ENCODE data around the gene CRK. TPM values are rescaled to one million over a fixed set of nuclear protein-coding genes. Genes with fewer than 3 reads are reported as not detected.
"Not testable (repeated sequence)": the region's sequence is repeated elsewhere in the genome, so short reads cannot be mapped to it uniquely, and the experiment has no call there.

The CRK gene
- total RNA-seq, 1 donor from 2014 or later: 57.5 TPM

DNA sequence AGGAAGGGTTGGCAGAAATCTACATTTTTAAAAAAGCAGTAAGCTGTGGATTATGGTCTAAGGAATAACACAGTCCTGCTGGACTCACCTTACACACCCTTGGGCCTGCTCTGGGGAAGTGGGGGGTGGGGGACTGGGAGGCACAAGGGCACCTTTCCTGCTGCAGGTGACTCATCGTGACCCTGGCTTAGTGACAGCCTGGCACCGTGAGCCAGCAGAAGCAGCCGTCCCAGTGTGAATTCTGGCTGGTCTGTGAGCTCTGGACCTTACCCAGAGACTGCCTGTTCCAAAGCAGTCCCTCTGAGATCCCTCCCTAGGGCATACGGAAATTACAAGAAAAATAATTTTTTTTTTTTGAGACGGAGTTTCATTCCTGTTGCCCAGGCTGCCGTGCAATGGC, 4.2 kb upstream of the CRK start:
- no peaks in the 10 kb centered on the region for H3K27me3 ChIP-seq
- H3K36me3 ChIP-seq: no peaks in the 10 kb centered on the region
- H3K4me3 ChIP-seq: no peak overlapping the region
- peak overlapping the region; percentile 9 for H3K27ac ChIP-seq
- H3K9me3 ChIP-seq: no peaks in the 10 kb centered on the region
- no peak for DNase-seq (ENCODE audit: extremely low spot score in 2 of 2)
- H3K4me1 ChIP-seq: peaks cover 19% of the 10 kb centered on the region
- intact Hi-C loops (cut with DNase I): no loop called here
- TF ChIP-seq, protein P1, sequence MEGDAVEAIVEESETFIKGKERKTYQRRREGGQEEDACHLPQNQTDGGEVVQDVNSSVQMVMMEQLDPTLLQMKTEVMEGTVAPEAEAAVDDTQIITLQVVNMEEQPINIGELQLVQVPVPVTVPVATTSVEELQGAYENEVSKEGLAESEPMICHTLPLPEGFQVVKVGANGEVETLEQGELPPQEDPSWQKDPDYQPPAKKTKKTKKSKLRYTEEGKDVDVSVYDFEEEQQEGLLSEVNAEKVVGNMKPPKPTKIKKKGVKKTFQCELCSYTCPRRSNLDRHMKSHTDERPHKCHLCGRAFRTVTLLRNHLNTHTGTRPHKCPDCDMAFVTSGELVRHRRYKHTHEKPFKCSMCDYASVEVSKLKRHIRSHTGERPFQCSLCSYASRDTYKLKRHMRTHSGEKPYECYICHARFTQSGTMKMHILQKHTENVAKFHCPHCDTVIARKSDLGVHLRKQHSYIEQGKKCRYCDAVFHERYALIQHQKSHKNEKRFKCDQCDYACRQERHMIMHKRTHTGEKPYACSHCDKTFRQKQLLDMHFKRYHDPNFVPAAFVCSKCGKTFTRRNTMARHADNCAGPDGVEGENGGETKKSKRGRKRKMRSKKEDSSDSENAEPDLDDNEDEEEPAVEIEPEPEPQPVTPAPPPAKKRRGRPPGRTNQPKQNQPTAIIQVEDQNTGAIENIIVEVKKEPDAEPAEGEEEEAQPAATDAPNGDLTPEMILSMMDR (IDR thresholded peaks at IDR 0.05): no peak
- TF ChIP-seq POLR2A (IDR thresholded peaks at IDR 0.05) (no peak), POLR2AphosphoS5 (IDR thresholded peaks at IDR 0.05; ENCODE audit: insufficient read depth in 1 of 2, low read depth in 1 of 2) (peak; percentile 38 to 39)

DNA sequence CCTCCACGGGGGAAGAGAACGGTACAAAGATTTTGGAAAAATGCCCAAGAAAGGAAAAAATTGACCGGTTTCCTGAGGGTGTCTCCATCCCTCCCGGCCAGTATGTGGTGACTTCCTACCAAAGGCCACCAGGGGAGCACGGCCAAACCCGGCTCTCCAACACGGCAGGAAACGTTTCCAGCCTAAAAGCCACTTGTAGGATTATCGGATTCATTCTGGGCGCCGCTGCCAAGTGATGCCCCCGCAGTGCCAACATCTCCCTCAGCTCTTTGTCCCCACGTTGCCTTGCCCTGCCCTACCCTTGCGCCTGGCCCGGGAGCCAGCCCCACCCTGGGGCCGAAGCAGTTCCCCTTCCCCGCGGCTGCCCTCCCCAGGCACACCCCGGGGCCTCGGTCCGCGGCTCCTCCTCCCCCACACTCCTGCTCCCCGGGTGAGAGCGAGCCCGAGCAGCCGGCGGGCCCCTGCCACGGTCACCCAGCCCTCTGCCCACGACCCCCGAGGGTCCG, 688 bp downstream of the CRK start:
- peak in 1 of 2 donors; percentile 11 for TF ChIP-seq POLR2AphosphoS5 (IDR thresholded peaks at IDR 0.05; ENCODE audit: insufficient read depth in 1 of 2, low read depth in 1 of 2)
- no peak for TF ChIP-seq POLR2A (IDR thresholded peaks at IDR 0.05)
- TF ChIP-seq, protein P1 (IDR thresholded peaks at IDR 0.05): peak in 2 of 3 experiments; percentile 15 to 57
- DNase-seq (ENCODE audit: extremely low spot score in 2 of 2): no peak
- intact Hi-C loops (cut with DNase I): loop anchor here (5.0 to 10.0 kb wide), 3 partner anchors 62 to 191 kb away; partner anchors contain the start of gene INPP5K
- peak overlapping the region; percentile 96 for H3K27ac ChIP-seq
- no peaks in the 10 kb centered on the region for H3K36me3 ChIP-seq
- H3K27me3 ChIP-seq: no peaks in the 10 kb centered on the region
- H3K4me3 ChIP-seq: peak overlapping the region; percentile 96 to 99
- H3K4me1 ChIP-seq: peaks cover 55% of the 10 kb centered on the region
- H3K9me3 ChIP-seq: no peaks in the 10 kb centered on the region

DNA sequence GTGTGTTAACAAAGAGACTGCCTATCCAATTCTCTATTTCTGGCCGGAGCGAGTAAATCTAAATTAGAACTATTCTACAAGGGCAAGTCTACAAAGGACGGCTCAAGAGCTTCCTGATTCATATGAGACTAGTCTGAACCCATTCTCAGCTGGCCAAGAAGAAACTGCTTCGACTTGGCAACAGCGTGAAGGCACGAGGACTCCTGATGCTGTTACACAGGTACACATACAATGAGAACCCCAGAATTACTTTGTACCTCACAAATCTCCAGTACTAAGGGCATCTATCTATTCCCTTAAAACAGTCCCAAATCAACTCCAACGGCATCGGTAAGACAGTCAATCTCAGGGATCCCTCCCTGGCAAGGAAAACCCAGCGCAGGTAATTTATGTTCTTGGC, 1.5 kb downstream of the CRK start:
- Histone ChIP-seq H3K27me3 (no peaks in the 10 kb centered on the region), H3K27ac (peak overlapping the region; percentile 96), H3K4me1 (peaks cover 56% of the 10 kb centered on the region), H3K4me3 (peak overlapping the region; percentile 96 to 99), H3K9me3 (no peaks in the 10 kb centered on the region), H3K36me3 (no peaks in the 10 kb centered on the region)
- TF ChIP-seq POLR2AphosphoS5 (IDR thresholded peaks at IDR 0.05; ENCODE audit: insufficient read depth in 1 of 2, low read depth in 1 of 2) (no peak), POLR2A (IDR thresholded peaks at IDR 0.05) (no peak)
- TF ChIP-seq, protein P1 (IDR thresholded peaks at IDR 0.05): no peak
- intact Hi-C loops (cut with DNase I): loop anchor here (10.0 kb wide), 2 partner anchors 90 to 190 kb away; no protein-coding TSS in a partner anchor
- no peak for DNase-seq (ENCODE audit: extremely low spot score in 2 of 2)

DNA sequence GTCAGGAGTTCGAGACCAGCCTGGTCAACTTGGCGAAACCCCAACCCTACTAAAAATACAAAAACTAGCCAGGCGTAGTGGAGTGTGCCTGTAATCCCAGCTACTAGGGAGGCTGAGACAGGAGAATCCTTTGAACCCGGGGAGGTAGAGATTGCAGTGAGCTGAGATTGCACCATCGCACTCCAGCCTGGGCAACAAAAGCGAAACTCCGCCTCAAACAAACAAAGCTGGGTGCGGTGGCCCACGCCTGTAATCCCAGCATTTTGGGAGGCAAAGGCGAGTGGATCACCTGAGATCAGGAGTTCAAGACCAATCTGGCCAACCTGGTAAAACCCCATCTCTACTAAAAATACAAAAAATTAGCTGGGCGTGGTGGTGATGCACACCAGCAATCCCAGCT, 2.3 kb downstream of the CRK start:
- H3K9me3 ChIP-seq; H3K27ac ChIP-seq; H3K4me3 ChIP-seq; H3K27me3 ChIP-seq; H3K36me3 ChIP-seq; DNase-seq (ENCODE audit: extremely low spot score in 2 of 2): not testable (repeated sequence)
- peaks cover 64% of the 10 kb centered on the region for H3K4me1 ChIP-seq
- intact Hi-C loops (cut with DNase I): loop anchor here (10.0 kb wide), 2 partner anchors 89 to 189 kb away; no protein-coding TSS in a partner anchor

DNA sequence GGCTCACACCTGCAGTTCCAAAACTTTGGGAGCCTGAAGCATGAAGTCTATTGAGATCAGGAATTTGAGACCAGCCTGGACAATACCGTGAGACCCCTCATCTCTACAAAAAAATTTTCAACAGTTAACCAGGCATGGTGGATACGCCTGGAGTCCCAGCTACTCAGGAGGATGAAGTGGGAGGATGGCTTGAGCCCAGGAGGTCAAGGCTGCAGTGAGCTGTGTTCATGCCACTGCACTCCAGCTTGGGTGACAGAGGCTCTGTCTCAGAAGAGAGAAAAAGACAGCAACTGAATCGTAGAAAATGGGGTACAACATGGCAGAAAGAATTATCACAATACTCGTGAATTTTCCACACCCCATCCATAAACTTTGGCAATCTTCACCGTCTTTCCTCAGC, 3.2 kb downstream of the CRK start:
- H3K4me3 ChIP-seq: no peak overlapping the region
- no peak for DNase-seq (ENCODE audit: extremely low spot score in 2 of 2)
- no peaks in the 10 kb centered on the region for H3K36me3 ChIP-seq
- no peaks in the 10 kb centered on the region for H3K9me3 ChIP-seq
- intact Hi-C loops (cut with DNase I): loop anchor here (10.0 kb wide), 2 partner anchors 88 to 188 kb away; no protein-coding TSS in a partner anchor
- TF ChIP-seq, protein P1 (IDR thresholded peaks at IDR 0.05): no peak
- no peak for TF ChIP-seq POLR2AphosphoS5 (IDR thresholded peaks at IDR 0.05; ENCODE audit: insufficient read depth in 1 of 2, low read depth in 1 of 2)
- no peak for TF ChIP-seq POLR2A (IDR thresholded peaks at IDR 0.05)
- no peaks in the 10 kb centered on the region for H3K27me3 ChIP-seq
- H3K27ac ChIP-seq: no peak overlapping the region
- peaks cover 69% of the 10 kb centered on the region for H3K4me1 ChIP-seq

DNA sequence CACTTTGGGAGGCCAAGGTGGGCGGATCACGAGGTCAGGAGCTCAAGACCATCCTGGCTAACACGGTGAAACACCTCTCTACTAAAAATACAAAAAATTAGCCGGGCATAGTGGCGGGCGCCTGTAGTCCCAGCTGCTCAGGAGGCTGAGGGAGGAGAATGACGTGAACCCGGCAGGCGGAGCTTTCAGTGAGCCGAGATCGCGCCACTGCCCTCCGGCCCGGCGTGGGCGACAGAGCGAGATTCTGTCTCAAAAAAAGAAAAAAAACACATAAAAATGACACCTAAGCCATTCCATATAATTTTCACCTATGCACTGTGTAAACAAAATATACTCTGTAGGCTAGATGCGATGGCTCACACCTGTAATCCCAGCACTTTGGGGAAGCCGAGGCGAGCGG, 5.8 kb downstream of the CRK start:
- H3K4me1 ChIP-seq: peaks cover 87% of the 10 kb centered on the region

More for the DNA sequence above, 5.8 kb downstream of the CRK start:
- H3K27ac ChIP-seq; DNase-seq (ENCODE audit: extremely low spot score in 2 of 2); H3K36me3 ChIP-seq; H3K9me3 ChIP-seq; H3K4me3 ChIP-seq; H3K27me3 ChIP-seq: not testable (repeated sequence)
- intact Hi-C loops (cut with DNase I): loop anchor here (10.0 kb wide), 2 partner anchors 85 to 185 kb away; no protein-coding TSS in a partner anchor
